Urothelium cell line (cell line): ENCODE measurements around the gene LRCOL1.

Experiments used
- DNase-seq: peaks from one replicate; pipeline ENCODE4 v3.0.0; 2011; ENCODE audit warnings: low spot score, mixed read lengths
- FAIRE-seq: peaks from 2 replicates; lab custom pipeline; 2011; peaks lifted over from hg19 to GRCh38; lab: Jason Lieb, UNC

LRCOL1 gene

DNA sequence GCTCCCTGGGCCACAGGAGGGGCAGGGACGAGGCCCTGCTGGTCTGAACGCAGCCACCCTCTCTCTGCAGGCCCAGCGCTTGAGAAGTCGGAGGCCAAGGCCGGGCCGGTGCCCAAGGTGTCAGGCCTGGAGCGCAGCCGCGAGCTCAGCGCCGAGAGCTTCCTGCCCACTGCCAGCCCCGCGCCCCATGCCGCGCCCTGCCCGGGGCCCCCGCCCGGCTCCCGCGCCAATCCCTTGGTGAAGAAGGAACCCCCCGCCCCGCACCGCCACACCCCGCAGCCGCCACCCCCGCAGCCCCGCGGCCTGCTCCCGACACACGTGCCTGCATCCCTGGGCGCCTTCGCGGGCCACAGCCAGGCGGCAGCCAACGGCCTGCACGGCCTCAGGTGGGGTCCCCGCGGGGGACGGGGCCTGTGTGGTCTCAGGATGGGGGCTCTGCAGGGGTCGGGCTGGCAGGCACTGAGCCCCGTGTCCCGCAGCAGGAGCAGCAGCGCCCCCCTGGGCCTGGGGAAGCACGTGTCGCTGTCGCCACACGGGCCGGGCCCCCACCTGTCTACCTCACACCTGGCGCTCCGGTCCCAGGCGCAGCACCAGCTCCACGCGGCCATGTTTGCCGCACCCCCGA is 40.4 kb downstream of the LRCOL1 start:
- FAIRE-seq, result no peak
- DNase-seq, result no peak

DNA sequence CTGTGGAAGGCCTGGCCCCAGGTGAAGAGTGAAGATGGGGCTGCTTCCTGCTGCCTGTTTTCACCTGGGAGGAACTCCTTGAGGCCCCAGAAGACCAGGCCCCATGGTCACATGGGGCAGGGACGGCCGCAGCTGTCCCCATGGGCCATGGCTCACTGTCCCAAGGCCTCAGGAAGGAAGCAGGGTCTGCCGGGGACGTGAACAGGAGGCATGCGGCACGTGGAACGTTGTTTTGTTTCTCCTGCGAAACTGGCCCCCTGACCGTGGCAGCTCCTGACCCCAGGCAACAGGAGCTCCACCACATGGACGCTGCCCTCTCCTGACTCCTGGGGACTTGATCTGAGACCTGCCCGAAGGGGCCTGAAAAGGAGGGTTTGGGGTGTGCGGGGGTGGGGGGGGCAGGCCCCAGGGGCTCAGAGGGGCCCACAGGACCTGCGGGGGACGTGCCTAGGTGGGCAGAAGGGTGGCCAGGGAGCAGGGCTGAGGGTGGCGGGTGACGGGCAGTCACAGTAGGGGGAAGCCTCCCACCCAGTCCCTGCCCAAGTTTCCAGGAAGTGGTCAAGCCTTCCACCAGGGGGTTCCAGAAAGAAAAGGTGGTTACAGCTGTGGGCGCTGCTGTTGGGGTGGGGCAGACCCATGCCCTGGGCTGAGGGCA is 41.4 kb downstream of the LRCOL1 start:
- FAIRE-seq, result no peak

DNA sequence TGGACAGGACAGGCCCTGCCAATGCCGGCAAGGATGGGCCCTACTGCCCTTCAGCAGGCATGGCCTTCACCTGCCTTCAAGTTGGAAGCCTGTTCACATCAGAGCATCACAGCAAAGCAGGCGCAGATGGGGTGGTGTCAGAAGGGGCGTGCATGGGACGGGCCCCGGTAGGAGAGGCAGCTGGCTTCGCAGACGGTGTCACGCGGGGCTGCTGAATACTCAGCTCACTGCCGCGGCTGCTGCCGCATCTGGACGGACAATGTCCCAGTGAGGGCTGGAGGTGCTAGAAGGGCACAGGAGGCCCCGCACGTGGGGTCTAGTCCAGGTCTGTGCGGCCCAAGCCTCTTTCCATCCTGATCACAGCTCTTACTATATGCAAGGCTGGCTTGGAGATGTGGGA is 42.1 kb downstream of the LRCOL1 start:
- DNase-seq (no peak), FAIRE-seq (no peak)

More for the DNA sequence above, 41.4 kb downstream of the LRCOL1 start:
- DNase-seq, result no peak

DNA sequence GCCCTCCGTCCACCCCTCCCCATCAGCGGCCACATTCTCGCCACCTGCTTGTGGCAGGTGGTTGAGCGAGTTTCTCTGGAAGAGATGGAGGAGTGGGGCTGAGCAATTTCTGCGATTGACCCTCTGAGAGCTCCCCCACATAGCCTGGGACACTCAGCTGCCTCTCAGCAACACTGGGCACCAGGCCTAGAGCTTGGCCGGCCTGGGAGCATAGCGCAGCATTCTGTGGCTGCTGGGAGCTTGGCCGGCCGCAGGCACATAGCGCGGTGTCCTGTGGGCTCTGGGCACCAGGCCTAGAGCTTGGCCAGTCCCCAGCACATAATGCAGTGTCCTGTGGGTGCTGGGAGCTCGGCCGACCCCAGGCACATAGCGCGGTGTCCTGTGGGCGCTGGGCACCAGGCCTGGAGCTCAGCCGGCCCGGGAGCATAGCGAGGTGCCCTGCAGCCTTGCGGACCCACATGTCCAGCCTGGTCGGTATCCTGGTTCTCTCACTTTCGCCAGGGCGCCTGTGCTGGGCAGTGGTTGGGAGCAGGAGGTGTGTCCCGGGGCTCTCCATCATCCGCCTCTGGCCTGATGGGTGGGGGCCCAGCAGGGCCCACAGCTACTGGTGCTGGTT is 43.8 kb downstream of the LRCOL1 start:
- FAIRE-seq (no peak), DNase-seq (no peak)

DNA sequence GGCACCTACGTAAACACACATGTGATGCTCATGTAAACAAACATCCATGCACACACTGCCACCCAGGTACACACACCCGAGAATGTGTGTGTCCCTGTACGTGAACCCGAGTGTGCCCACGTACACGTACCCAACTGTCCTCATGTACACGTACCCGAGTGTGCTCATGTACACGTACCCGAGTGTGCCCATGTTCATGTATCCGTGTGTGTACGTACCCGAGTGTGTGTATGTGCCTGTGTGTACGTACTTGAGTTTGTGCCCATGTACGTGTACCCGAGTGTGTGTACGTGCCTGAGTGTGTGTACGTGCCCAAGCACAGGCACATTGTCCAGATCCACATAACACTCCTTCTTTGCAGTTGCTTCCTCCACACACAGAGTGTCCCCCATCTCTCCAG is 45.0 kb downstream of the LRCOL1 start:
- no peak for DNase-seq
- FAIRE-seq, result peak; percentile 89

GRCh38 chr12:132563911-132564310 is 46.5 kb downstream of the LRCOL1 start:
- DNase-seq (no peak), FAIRE-seq (no peak)

DNA sequence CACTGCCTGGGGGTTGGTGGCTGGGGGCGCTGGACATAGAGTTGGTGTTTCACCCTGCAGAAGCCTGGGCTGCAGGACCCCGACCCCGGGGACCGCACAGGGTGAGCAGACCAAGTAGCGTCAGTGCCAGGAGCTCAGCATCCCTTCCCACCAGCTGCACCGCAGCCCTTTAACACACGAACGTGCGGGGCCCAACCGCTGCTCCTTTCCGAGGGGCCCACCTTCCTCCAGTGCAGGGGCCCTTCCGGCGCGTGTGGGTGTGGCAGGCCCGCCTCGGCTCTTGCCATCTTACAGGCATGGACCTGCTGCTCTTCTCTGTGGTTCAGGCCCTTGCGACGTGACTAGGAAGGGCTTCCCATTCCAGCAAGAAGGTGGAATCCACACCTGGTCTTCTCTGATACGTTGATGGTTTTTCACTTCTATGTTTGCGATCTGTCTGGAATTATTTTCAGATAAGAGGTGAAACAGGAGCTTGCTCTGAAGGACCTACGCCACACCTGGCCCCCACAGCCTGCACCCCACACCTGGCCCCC is 47.8 kb downstream of the LRCOL1 start:
- FAIRE-seq, result no peak
- no peak for DNase-seq

GRCh38 chr12:132561427-132562156 is 48.8 kb downstream of the LRCOL1 start:
- DNase-seq, result peak; percentile 59
- no peak for FAIRE-seq

GRCh38 chr12:132560614-132561426 is 49.6 kb downstream of the LRCOL1 start:
- DNase-seq, result peak; percentile 26
- FAIRE-seq, result no peak

DNA sequence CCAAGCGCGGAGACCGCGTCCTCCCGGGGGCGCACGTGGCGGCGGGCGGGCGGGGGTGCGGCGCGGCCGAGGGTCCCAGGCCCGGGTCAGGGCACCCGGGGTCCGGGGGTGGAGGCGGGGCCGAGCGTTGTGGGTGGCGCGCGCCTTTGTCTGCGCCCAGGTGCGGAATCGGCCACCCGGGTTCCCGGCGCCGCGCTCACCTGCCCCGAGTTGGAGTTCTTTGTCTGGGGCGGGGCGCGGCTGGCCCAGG is 50.1 kb downstream of the LRCOL1 start:
- FAIRE-seq, result no peak

GRCh38 chr12:132559652-132560363 is 50.6 kb downstream of the LRCOL1 start:
- no peak for FAIRE-seq

More for the DNA sequence above, 50.1 kb downstream of the LRCOL1 start:
- no peak for DNase-seq

GRCh38 chr12:132558861-132559623 is 51.3 kb downstream of the LRCOL1 start:
- DNase-seq (no peak), FAIRE-seq (no peak)

More at GRCh38 chr12:132559652-132560363, 50.6 kb downstream of the LRCOL1 start:
- DNase-seq, result no peak

- FAIRE-seq (no peak), DNase-seq (no peak)
Observed at GRCh38 chr12:132558042-132558856, 52.1 kb downstream of the LRCOL1 start.

DNA sequence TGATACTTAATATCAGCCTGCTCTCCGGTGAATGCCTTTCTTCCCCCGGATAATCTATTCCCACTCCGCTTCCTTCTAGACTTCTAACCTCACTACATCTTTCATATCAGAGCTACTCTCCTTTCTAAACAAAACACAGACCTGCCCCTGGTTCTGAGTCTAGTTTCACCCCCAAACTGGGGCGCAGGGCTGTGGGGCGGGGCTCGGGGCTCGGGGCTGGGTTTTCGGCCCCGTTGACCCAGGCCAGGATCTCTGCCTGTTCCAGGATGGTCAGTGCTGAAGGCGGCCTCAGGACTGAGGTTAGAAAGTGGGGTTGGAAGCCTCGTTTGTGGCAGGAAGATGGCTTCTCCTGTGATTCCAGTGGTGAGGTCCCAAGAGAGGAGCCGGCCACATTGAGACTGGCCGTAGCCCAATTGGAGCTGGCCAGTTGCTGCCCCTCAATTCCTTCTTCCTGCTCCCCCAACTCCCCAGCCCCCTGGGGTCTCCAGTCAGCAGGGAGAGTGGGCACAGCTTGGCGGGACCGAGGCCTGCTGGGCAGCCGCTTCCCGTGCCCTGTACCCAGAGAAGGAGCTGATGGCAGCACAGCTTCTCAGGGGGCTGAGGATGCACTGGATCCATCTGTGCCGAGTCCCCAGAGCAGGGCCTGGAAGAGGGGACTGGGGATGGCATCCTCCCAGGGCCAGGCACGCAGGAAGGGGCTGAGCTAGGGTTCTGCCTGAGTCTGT is 52.9 kb downstream of the LRCOL1 start:
- no peak for DNase-seq
- FAIRE-seq, result no peak

DNA sequence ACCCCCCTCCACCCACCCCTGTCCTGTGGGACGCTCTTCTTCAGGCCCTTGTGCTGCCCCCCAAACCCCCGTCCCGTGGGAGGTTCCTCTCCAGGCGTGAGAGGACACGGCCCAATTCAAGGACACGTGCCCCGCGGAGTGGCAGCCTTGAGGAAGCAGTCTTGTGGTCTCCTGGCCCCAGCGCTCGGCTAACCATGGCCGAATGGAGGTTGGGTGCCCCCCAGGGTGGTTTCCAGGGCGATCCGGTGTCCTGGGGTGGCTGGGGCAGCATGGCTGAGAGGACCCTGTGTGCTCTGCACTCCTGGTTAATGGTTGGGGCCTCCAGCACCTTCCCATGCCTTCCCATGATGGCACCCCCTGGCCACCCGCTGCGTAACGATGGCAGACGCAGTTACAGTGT is 53.6 kb downstream of the LRCOL1 start:
- FAIRE-seq, result no peak
- DNase-seq, result no peak

DNA sequence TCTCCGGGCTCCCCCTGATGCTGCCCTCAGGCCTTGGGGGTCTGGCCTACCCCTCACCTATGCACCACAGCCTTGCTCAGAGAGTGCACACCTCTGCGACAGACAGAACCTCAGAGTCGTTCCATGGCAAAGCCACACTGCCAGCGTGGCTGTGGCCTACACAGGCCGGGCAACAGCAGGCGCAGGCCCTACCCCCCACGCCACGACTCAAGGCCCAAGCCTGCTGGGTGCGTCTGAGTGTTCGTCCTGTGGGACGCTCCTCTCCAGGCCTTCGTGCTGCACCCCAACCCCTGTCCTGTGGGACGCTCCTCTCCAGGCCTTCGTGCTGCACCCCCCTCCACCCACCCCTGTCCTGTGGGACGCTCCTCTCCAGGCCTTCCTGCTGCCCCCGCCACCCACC is 54.2 kb downstream of the LRCOL1 start:
- DNase-seq (no peak), FAIRE-seq (no peak)

DNA sequence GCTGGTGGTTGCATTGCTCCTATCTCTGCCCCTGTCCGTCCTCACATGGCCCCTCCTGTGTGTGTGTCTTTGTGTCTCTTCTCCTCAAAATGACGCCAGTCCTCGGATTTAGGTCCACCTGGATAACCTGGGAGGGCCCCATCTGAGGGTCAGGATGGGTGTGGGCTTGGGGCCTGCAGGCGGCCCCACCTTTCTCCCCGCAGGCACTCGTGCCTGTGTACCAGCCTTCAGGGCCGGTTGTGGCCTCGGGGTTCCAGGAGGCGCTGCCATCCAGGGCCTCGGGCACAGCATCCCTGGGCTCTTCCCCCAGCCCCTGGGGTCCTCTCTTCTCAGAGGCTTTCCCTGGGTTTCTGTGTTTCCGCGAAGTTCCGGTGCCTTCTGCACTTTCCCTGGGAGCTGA is 54.7 kb downstream of the LRCOL1 start:
- DNase-seq, result no peak
- FAIRE-seq, result no peak
